Measurements from ENCODE around the gene IGFN1.

IGFN1 gene

GRCh38 chr1:201262963-201263608 lies 72.5 kb downstream of the IGFN1 start:
- DNase-seq (ENCODE audit: low spot score): peak; percentile 43

- DNase-seq (ENCODE audit: low spot score): no peak
These were observed 73.4 kb downstream of the IGFN1 start for GRCh38 chr1:201264072-201264471.

GRCh38 chr1:201264554-201264953 lies 73.9 kb downstream of the IGFN1 start:
- no peak for DNase-seq (ENCODE audit: low spot score)

GRCh38 chr1:201265756-201266155 lies 75.1 kb downstream of the IGFN1 start:
- DNase-seq (ENCODE audit: low spot score): no peak

GRCh38 chr1:201266276-201266675 lies 75.7 kb downstream of the IGFN1 start:
- no peak for DNase-seq (ENCODE audit: low spot score)

- no peak for DNase-seq (ENCODE audit: low spot score)
These were observed 76.2 kb downstream of the IGFN1 start for GRCh38 chr1:201266774-201267173.

- DNase-seq (ENCODE audit: low spot score): no peak
These were observed 77.0 kb downstream of the IGFN1 start for GRCh38 chr1:201267481-201268229.

- peak; percentile 62 for DNase-seq (ENCODE audit: low spot score)
These were observed 78.1 kb downstream of the IGFN1 start for GRCh38 chr1:201268604-201269151.

GRCh38 chr1:201269281-201269680 lies 78.7 kb downstream of the IGFN1 start:
- no peak for DNase-seq (ENCODE audit: low spot score)

- DNase-seq (ENCODE audit: low spot score): no peak
These were observed 79.3 kb downstream of the IGFN1 start for GRCh38 chr1:201269900-201270410.

GRCh38 chr1:201270616-201271390 lies 80.2 kb downstream of the IGFN1 start:
- DNase-seq (ENCODE audit: low spot score): no peak

GRCh38 chr1:201272799-201273198 lies 82.2 kb downstream of the IGFN1 start:
- no peak for DNase-seq (ENCODE audit: low spot score)

- DNase-seq (ENCODE audit: low spot score): no peak
These were observed 84.1 kb downstream of the IGFN1 start for GRCh38 chr1:201274616-201275252.

- no peak for DNase-seq (ENCODE audit: low spot score)
These were observed 84.6 kb downstream of the IGFN1 start for GRCh38 chr1:201275253-201275666.

GRCh38 chr1:201276891-201277290 lies 86.3 kb downstream of the IGFN1 start:
- DNase-seq (ENCODE audit: low spot score): no peak

- no peak for DNase-seq (ENCODE audit: low spot score)
These were observed 86.8 kb downstream of the IGFN1 start for GRCh38 chr1:201277441-201277840.

All from SK-N-DZ (cell line).